ENCODE measurements around the gene BTBD1.

Gene BTBD1

DNA sequence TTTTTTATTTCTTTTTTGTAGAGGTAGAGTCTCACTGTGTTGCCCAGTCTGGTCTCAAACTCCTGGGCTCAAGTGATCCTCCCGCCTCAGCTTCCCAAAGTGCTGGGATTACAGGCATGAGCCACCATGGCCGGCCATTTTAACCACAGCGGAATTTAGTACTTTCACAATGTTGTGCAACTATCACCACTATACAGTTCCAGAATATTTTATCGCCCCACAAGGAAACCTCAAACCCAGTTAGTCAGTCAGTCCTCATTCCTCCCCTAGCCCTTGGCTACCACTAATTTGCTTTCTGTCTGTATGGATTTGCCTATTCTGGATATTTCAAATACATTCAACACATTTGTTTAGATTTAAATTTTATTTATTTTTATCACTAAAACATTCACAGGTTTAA is 99.0 kb downstream of the BTBD1 start:
- H3K27me3 ChIP-seq, result no peaks in the 10 kb centered on the region
- H3K27ac ChIP-seq, result no peak overlapping the region
- H3K9me3 ChIP-seq, result no peaks in the 10 kb centered on the region
- TF ChIP-seq, protein P1, sequence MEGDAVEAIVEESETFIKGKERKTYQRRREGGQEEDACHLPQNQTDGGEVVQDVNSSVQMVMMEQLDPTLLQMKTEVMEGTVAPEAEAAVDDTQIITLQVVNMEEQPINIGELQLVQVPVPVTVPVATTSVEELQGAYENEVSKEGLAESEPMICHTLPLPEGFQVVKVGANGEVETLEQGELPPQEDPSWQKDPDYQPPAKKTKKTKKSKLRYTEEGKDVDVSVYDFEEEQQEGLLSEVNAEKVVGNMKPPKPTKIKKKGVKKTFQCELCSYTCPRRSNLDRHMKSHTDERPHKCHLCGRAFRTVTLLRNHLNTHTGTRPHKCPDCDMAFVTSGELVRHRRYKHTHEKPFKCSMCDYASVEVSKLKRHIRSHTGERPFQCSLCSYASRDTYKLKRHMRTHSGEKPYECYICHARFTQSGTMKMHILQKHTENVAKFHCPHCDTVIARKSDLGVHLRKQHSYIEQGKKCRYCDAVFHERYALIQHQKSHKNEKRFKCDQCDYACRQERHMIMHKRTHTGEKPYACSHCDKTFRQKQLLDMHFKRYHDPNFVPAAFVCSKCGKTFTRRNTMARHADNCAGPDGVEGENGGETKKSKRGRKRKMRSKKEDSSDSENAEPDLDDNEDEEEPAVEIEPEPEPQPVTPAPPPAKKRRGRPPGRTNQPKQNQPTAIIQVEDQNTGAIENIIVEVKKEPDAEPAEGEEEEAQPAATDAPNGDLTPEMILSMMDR (IDR thresholded peaks at IDR 0.05), result no peak
- no peak overlapping the region for H3K4me3 ChIP-seq (ENCODE audit: low read depth in 1 of 2, low read length in 1 of 2)
- peaks cover 4 to 7% of the 10 kb centered on the region in 2 experiments for H3K4me1 ChIP-seq (ENCODE audit: control insufficient read depth in 1 of 2, insufficient read depth in 1 of 2, low read depth in 1 of 2, low read length in 1 of 2)
- no peaks in the 10 kb centered on the region for H3K36me3 ChIP-seq

DNA sequence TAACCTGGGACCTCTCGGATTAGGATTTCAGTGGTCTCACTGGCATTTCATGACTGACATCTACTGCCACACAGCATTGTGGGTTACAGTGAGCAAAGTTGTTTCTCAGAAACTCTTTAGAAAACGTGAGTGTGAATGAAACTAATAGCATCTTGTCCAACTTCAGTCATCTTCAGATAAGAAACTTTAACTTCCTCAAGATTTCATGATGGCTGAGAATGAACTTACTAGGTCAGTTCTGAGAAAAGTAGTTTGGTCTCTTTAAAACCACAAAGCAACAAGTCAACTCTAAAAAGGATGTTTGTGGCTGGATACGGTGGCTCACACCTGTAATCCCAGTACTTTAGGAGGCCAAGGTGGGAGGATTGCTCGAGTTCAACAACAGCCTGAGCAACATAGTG is 100.4 kb downstream of the BTBD1 start:
- no peak overlapping the region for H3K27ac ChIP-seq
- H3K36me3 ChIP-seq, result no peaks in the 10 kb centered on the region
- H3K4me1 ChIP-seq (ENCODE audit: control insufficient read depth in 1 of 2, insufficient read depth in 1 of 2, low read depth in 1 of 2, low read length in 1 of 2), result peaks cover 4 to 7% of the 10 kb centered on the region in 2 experiments
- TF ChIP-seq, protein P1 (IDR thresholded peaks at IDR 0.05), result no peak
- H3K4me3 ChIP-seq (ENCODE audit: low read depth in 1 of 2, low read length in 1 of 2), result no peak overlapping the region
- no peaks in the 10 kb centered on the region for H3K27me3 ChIP-seq
- no peaks in the 10 kb centered on the region for H3K9me3 ChIP-seq
